ENCODE data around the gene AP5Z1. TPM values are rescaled to one million over a fixed set of nuclear protein-coding genes. Genes with fewer than 3 reads are reported as not detected.

AP5Z1 gene
- total and polyA plus RNA-seq, 2 of the 4 experiments (the other 2 are of a cell fraction) = 9.7 to 38.7 TPM

- TF ChIP-seq BHLHE40 (IDR thresholded peaks at IDR 0.05; ENCODE audit: low read depth, low read length) (no peak), POLR2A (IDR thresholded peaks at IDR 0.05; ENCODE audit: low read depth, low read length) (no peak)
These were observed 8.5 kb upstream of the AP5Z1 start (continued) for GRCh38 chr7:4766666-4767519.

GRCh38 chr7:4768597-4769569 lies 6.5 kb upstream of the AP5Z1 start:
- intact Hi-C loops (cut with micrococcal nuclease) (no loop called here), dilution Hi-C loops (cut with HindIII; ENCODE audit: low sequenced_read_pairs, unreplicated experiment) (no loop called here), in situ Hi-C loops (cut with MboI; ENCODE audit: low sequenced_read_pairs) (loop anchor here (25.0 kb wide), 1 partner anchor 1907 kb away; no protein-coding TSS in a partner anchor)
- H4K8ac ChIP-seq (ENCODE audit: low read depth in 2 of 2, low read length in 2 of 2) = no peak overlapping the region
- H3K27me3 ChIP-seq (ENCODE audit: control insufficient read depth, insufficient read depth, low read length) = no peaks in the 10 kb centered on the region
- no peak overlapping the region for H4K5ac ChIP-seq (ENCODE audit: low read depth, low read length)
- CTCF ChIA-PET = no interaction called here
- no peak overlapping the region for H4K91ac ChIP-seq (ENCODE audit: insufficient read depth, low read depth, low read length)
- no peak overlapping the region for H3K4me2 ChIP-seq (ENCODE audit: low read depth, low read length)
- H3K14ac ChIP-seq (replicated peaks; ENCODE audit: low read depth, low read length) = no peak overlapping the region
- H3K23ac ChIP-seq (ENCODE audit: low read depth, low read length) = no peak overlapping the region
- H3K36me3 ChIP-seq (ENCODE audit: control insufficient read depth, insufficient read depth, low read length) = peaks cover 41% of the 10 kb centered on the region
- no peak overlapping the region for H3K27ac ChIP-seq (ENCODE audit: insufficient read depth, low read length)
- no peak overlapping the region for H2BK20ac ChIP-seq (ENCODE audit: low read depth, low read length)
- DNase-seq = no peak
- no peak overlapping the region for H2AK9ac ChIP-seq (replicated peaks; ENCODE audit: low read depth, low read length, poor library complexity)
- H3K4me1 ChIP-seq (ENCODE audit: control insufficient read depth, insufficient read depth, low read length) = no peaks in the 10 kb centered on the region
- H3K4ac ChIP-seq (ENCODE audit: low read depth, low read length) = no peak overlapping the region
- WGBS, 2 experiments (ENCODE audit: extremely low coverage in 2 of 2, insufficient read length in 1 of 2) = 91% methylated on average over 9 of the region's 27 CpGs; no CpG with 5 or more reads in 1 of the 2 experiments
- H2AK5ac ChIP-seq (ENCODE audit: low read depth, low read length) = no peak overlapping the region
- H3K79me1 ChIP-seq (ENCODE audit: low read depth in 1 of 2, low read length in 2 of 2) = peaks cover 14 to 53% of the 10 kb centered on the region in 2 experiments
- no peak for ATAC-seq (ENCODE audit: low read depth)
- H2BK5ac ChIP-seq (ENCODE audit: low read depth, low read length, poor library complexity, severe bottlenecking) = no peak overlapping the region
- BruUV-seq (replicated peaks) = no TSS peak
- H3K18ac ChIP-seq (ENCODE audit: low read depth, low read length) = no peak overlapping the region
- no peak overlapping the region for H2AFZ ChIP-seq (replicated peaks; ENCODE audit: low read length, poor library complexity)
- H3K9me3 ChIP-seq (ENCODE audit: control insufficient read depth, insufficient read depth, low read length) = no peaks in the 10 kb centered on the region
- no peak overlapping the region for H3K9ac ChIP-seq (ENCODE audit: low read depth, low read length)
- H2BK120ac ChIP-seq (ENCODE audit: low read depth, low read length) = no peak overlapping the region
- peaks cover under 1% of the 10 kb centered on the region; the same call in 1 of the 2 replicates for H3K9me1 ChIP-seq (ENCODE audit: insufficient read depth, low read length)
- H3K4me3 ChIP-seq (ENCODE audit: insufficient read depth, low read depth, low read length) = no peak overlapping the region
- H2BK15ac ChIP-seq (ENCODE audit: low read depth, low read length) = no peak overlapping the region
- POLR2A ChIA-PET (ENCODE audit: unreplicated experiment) = no interaction called here
- no peak overlapping the region for H3K56ac ChIP-seq (ENCODE audit: extremely low read depth, insufficient read depth, low read length)
- peaks cover 12% of the 10 kb centered on the region for H4K20me1 ChIP-seq (ENCODE audit: insufficient read depth, low read length)
- TF ChIP-seq FOS (IDR thresholded peaks at IDR 0.05; ENCODE audit: low read depth, low read length) (no peak), RCOR1 (IDR thresholded peaks at IDR 0.05; ENCODE audit: insufficient replicate concordance, low read length) (no peak), CHD1 (IDR thresholded peaks at IDR 0.05; ENCODE audit: low read depth, low read length) (no peak), CEBPB (IDR thresholded peaks at IDR 0.05; ENCODE audit: low read depth, low read length) (no peak), NFE2L2 (IDR thresholded peaks at IDR 0.05; ENCODE audit: low read depth, low read length) (no peak), POLR2A (IDR thresholded peaks at IDR 0.05; ENCODE audit: low read depth, low read length) (no peak), RAD21 (IDR thresholded peaks at IDR 0.05; ENCODE audit: low read length) (no peak), BHLHE40 (IDR thresholded peaks at IDR 0.05; ENCODE audit: low read depth, low read length) (no peak), MAZ (IDR thresholded peaks at IDR 0.05; ENCODE audit: borderline replicate concordance, low read depth, low read length) (no peak)
- TF ChIP-seq, protein P1, sequence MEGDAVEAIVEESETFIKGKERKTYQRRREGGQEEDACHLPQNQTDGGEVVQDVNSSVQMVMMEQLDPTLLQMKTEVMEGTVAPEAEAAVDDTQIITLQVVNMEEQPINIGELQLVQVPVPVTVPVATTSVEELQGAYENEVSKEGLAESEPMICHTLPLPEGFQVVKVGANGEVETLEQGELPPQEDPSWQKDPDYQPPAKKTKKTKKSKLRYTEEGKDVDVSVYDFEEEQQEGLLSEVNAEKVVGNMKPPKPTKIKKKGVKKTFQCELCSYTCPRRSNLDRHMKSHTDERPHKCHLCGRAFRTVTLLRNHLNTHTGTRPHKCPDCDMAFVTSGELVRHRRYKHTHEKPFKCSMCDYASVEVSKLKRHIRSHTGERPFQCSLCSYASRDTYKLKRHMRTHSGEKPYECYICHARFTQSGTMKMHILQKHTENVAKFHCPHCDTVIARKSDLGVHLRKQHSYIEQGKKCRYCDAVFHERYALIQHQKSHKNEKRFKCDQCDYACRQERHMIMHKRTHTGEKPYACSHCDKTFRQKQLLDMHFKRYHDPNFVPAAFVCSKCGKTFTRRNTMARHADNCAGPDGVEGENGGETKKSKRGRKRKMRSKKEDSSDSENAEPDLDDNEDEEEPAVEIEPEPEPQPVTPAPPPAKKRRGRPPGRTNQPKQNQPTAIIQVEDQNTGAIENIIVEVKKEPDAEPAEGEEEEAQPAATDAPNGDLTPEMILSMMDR (conservative IDR thresholded peaks at IDR 0.05; ENCODE audit: low read depth, low read length) = no peak
- TF ChIP-seq, protein P2, sequence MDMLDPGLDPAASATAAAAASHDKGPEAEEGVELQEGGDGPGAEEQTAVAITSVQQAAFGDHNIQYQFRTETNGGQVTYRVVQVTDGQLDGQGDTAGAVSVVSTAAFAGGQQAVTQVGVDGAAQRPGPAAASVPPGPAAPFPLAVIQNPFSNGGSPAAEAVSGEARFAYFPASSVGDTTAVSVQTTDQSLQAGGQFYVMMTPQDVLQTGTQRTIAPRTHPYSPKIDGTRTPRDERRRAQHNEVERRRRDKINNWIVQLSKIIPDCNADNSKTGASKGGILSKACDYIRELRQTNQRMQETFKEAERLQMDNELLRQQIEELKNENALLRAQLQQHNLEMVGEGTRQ (IDR thresholded peaks at IDR 0.05; ENCODE audit: low read depth, low read length) = no peak
